Neural cell (in vitro differentiated cells): ENCODE results near the gene SLC16A12.

ENCODE experiments used
- EP300 ChIP-seq: fragments of 450-650 bp; conservative IDR thresholded peaks from 2 replicates; pipeline ENCODE4 v1.6.1; 2014; ENCODE audit warnings: antibody characterized with exemption, mild to moderate bottlenecking, moderate library complexity; ENCODE audit not compliant: poor library complexity, severe bottlenecking
- EZH2 ChIP-seq: fragments of 200-600, 300-800 bp; shearing (Covaris generic), sonication (generic); IDR thresholded peaks from 2 replicates; pipeline ENCODE4 v1.6.1; 2014; ENCODE audit warnings: antibody characterized with exemption, low read length, borderline replicate concordance, mild to moderate bottlenecking; ENCODE audit not compliant: insufficient read depth, poor library complexity, severe bottlenecking
- MXI1 ChIP-seq: fragments of 450-650 bp; conservative IDR thresholded peaks from 2 replicates; pipeline ENCODE4 v1.6.1; 2014; ENCODE audit warnings: antibody characterized with exemption, mild to moderate bottlenecking; ENCODE audit not compliant: poor library complexity, severe bottlenecking
- POLR2AphosphoS5 ChIP-seq: IDR thresholded peaks from 2 replicates; pipeline ENCODE4 v1.6.1; 2012
- RAD21 ChIP-seq: fragments of 450-650 bp; conservative IDR thresholded peaks from 2 replicates; pipeline ENCODE4 v1.6.1; 2014; ENCODE audit warnings: antibody characterized with exemption, mild to moderate bottlenecking, moderate library complexity
- SMC3 ChIP-seq: fragments of 450-650 bp; conservative IDR thresholded peaks from 2 replicates; pipeline ENCODE4 v1.6.1; 2014; ENCODE audit warnings: antibody characterized with exemption, mild to moderate bottlenecking, moderate library complexity; ENCODE audit not compliant: poor library complexity
- TAF1 ChIP-seq: IDR thresholded peaks from 2 replicates; pipeline ENCODE4 v1.6.1; 2012; ENCODE audit warnings: low read depth
- TF ChIP-seq, protein P1 (sequence below): fragments of 450-650 bp; IDR thresholded peaks from 2 replicates; pipeline ENCODE4 v1.5.1; 2014; ENCODE audit warnings: antibody characterized with exemption, mild to moderate bottlenecking, moderate library complexity; ENCODE audit not compliant: poor library complexity, severe bottlenecking
- TF ChIP-seq, protein P2 (sequence below): IDR thresholded peaks from 2 replicates; pipeline ENCODE4 v1.6.1; 2012; ENCODE audit warnings: borderline replicate concordance

DNA sequence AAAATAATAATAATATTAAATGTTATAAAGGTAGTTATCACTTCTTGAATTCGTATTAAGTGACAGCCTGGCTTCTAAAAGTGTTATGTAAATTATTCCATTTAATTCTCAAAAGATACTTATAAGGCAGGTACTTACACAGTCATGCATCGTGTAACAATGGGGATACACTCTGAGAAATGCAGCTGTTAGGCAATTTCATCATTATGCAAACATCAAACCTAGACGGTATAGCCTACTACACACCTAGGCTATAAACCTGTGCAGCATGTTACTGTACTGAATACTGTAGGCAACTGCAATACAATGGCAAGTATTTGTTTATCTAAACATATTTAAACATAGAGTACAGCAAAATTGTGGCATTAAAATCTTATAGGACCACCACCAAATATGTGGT lies 141.5 kb downstream of the SLC16A12 start:
- no peak for TF ChIP-seq TAF1
- TF ChIP-seq, protein P1, sequence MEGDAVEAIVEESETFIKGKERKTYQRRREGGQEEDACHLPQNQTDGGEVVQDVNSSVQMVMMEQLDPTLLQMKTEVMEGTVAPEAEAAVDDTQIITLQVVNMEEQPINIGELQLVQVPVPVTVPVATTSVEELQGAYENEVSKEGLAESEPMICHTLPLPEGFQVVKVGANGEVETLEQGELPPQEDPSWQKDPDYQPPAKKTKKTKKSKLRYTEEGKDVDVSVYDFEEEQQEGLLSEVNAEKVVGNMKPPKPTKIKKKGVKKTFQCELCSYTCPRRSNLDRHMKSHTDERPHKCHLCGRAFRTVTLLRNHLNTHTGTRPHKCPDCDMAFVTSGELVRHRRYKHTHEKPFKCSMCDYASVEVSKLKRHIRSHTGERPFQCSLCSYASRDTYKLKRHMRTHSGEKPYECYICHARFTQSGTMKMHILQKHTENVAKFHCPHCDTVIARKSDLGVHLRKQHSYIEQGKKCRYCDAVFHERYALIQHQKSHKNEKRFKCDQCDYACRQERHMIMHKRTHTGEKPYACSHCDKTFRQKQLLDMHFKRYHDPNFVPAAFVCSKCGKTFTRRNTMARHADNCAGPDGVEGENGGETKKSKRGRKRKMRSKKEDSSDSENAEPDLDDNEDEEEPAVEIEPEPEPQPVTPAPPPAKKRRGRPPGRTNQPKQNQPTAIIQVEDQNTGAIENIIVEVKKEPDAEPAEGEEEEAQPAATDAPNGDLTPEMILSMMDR, result no peak
- TF ChIP-seq EP300, result no peak
- TF ChIP-seq EZH2, result no peak
- TF ChIP-seq POLR2AphosphoS5, result no peak
- no peak for TF ChIP-seq SMC3
- TF ChIP-seq, protein P2, sequence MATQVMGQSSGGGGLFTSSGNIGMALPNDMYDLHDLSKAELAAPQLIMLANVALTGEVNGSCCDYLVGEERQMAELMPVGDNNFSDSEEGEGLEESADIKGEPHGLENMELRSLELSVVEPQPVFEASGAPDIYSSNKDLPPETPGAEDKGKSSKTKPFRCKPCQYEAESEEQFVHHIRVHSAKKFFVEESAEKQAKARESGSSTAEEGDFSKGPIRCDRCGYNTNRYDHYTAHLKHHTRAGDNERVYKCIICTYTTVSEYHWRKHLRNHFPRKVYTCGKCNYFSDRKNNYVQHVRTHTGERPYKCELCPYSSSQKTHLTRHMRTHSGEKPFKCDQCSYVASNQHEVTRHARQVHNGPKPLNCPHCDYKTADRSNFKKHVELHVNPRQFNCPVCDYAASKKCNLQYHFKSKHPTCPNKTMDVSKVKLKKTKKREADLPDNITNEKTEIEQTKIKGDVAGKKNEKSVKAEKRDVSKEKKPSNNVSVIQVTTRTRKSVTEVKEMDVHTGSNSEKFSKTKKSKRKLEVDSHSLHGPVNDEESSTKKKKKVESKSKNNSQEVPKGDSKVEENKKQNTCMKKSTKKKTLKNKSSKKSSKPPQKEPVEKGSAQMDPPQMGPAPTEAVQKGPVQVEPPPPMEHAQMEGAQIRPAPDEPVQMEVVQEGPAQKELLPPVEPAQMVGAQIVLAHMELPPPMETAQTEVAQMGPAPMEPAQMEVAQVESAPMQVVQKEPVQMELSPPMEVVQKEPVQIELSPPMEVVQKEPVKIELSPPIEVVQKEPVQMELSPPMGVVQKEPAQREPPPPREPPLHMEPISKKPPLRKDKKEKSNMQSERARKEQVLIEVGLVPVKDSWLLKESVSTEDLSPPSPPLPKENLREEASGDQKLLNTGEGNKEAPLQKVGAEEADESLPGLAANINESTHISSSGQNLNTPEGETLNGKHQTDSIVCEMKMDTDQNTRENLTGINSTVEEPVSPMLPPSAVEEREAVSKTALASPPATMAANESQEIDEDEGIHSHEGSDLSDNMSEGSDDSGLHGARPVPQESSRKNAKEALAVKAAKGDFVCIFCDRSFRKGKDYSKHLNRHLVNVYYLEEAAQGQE, result no peak
- TF ChIP-seq MXI1, result no peak
- no peak for TF ChIP-seq RAD21
